GM23338 (cell line): Measurements from ENCODE around the gene HENMT1. TPM values are rescaled to one million over a fixed set of nuclear protein-coding genes. Genes with fewer than 3 reads are reported as not detected.

Experiments
- ATAC-seq: fragments of 200-7000 bp; cut with Tn5 transposase; 3 replicates; pipeline ENCODE4 v1.9.1; 2020
- DNase-seq: peaks from one replicate; pipeline ENCODE4 v3.0.0-alpha.2; 2015; ENCODE audit warnings: low spot score
- H2AFZ ChIP-seq: fragments of 200-600 bp; sonication (generic); 2 replicates; pipeline ENCODE4 v1.8.0; 2016; ENCODE audit warnings: antibody characterized with exemption, mild to moderate bottlenecking, moderate library complexity
- H3F3A ChIP-seq: fragments of 200-600 bp; sonication (generic); replicated peaks from 2 replicates; pipeline ENCODE4 v1.8.0; 2017; ENCODE audit warnings: antibody characterized with exemption, mixed run types, low read depth
- H3K27ac ChIP-seq: fragments of 200-600 bp; sonication (generic); 2 replicates; pipeline ENCODE4 v1.6.1; 2016; ENCODE audit warnings: low read depth
- H3K27me3 ChIP-seq: fragments of 200-600 bp; sonication (generic); 2 replicates; pipeline ENCODE4 v1.8.0; 2016; ENCODE audit warnings: mild to moderate bottlenecking, mixed run types, moderate library complexity; ENCODE audit not compliant: insufficient read depth
- H3K36me3 ChIP-seq: fragments of 200-600 bp; sonication (generic); 2 replicates; pipeline ENCODE4 v1.8.0; 2016; ENCODE audit warnings: mild to moderate bottlenecking; ENCODE audit not compliant: insufficient read depth
- H3K4me1 ChIP-seq: fragments of 200-600 bp; sonication (generic); 2 replicates; pipeline ENCODE4 v1.8.0; 2016; ENCODE audit warnings: mild to moderate bottlenecking, moderate library complexity; ENCODE audit not compliant: insufficient read depth
- H3K4me2 ChIP-seq: fragments of 200-600 bp; sonication (generic); 2 replicates; pipeline ENCODE4 v1.7.1; 2017; ENCODE audit warnings: mixed run types
- H3K4me3 ChIP-seq: fragments of 200-600 bp; sonication (generic); 2 replicates; pipeline ENCODE4 v1.6.1; 2016; ENCODE audit warnings: mixed run types
- H3K79me2 ChIP-seq: fragments of 200-600 bp; sonication (generic); replicated peaks from 2 replicates; pipeline ENCODE4 v1.8.0; 2017; ENCODE audit warnings: mild to moderate bottlenecking; ENCODE audit not compliant: insufficient read depth
- H3K9me2 ChIP-seq: fragments of 200-600 bp; sonication (generic); 2 replicates; pipeline ENCODE4 v1.8.0; 2017; ENCODE audit not compliant: insufficient read depth
- H4K20me1 ChIP-seq: fragments of 200-600 bp; sonication (generic); replicated peaks from 2 replicates; pipeline ENCODE4 v1.8.0; 2017; ENCODE audit warnings: mild to moderate bottlenecking; ENCODE audit not compliant: insufficient read depth
- H3K27ac Mint-ChIP-seq: 2 replicates; pipeline ENCODE4 v1.8.0; 2020; ENCODE audit warnings: inconsistent platforms, mild to moderate bottlenecking, moderate library complexity, mixed read lengths
- H3K27me3 Mint-ChIP-seq: 3 replicates; pipeline ENCODE4 v1.8.0; 2022; ENCODE audit warnings: low read depth, mild to moderate bottlenecking, moderate library complexity, mixed read lengths, inconsistent platforms; ENCODE audit not compliant: insufficient read depth, poor library complexity
- H3K36me3 Mint-ChIP-seq: 3 replicates; pipeline ENCODE4 v1.8.0; 2021; ENCODE audit warnings: low read depth, mild to moderate bottlenecking, inconsistent platforms, moderate library complexity, mixed read lengths
- H3K4me1 Mint-ChIP-seq: 3 replicates; pipeline ENCODE4 v1.8.0; 2020; ENCODE audit warnings: mild to moderate bottlenecking, inconsistent platforms, mixed read lengths
- H3K4me3 Mint-ChIP-seq: 3 replicates; pipeline ENCODE4 v1.8.0; 2021; ENCODE audit warnings: moderate library complexity, mild to moderate bottlenecking, inconsistent platforms, mixed read lengths
- H3K9me3 Mint-ChIP-seq: 3 replicates; pipeline ENCODE4 v1.8.0; 2020; ENCODE audit warnings: moderate library complexity, mild to moderate bottlenecking, inconsistent platforms, mixed read lengths
- CREB1 ChIP-seq: fragments of 250-450 bp; sonication (Bioruptor Pico); IDR thresholded peaks from 2 replicates; pipeline ENCODE4 v1.5.0; 2020; ENCODE audit warnings: low read depth, mild to moderate bottlenecking, moderate library complexity
- EZH2 ChIP-seq: fragments of 200-600 bp; sonication (generic); IDR thresholded peaks from one replicate; pipeline ENCODE4 v1.8.0; 2017; ENCODE audit warnings: antibody characterized with exemption, mild to moderate bottlenecking, low read depth; ENCODE audit not compliant: unreplicated experiment
- EZH2phosphoT487 ChIP-seq: fragments of 200-600 bp; sonication (generic); IDR thresholded peaks from one replicate; pipeline ENCODE4 v1.8.1; 2018; ENCODE audit warnings: antibody characterized with exemption; ENCODE audit not compliant: unreplicated experiment
- JUNB ChIP-seq: IDR thresholded peaks from one replicate; pipeline ENCODE4 v1.6.1; 2016; ENCODE audit warnings: antibody characterized with exemption; ENCODE audit not compliant: unreplicated experiment
- NANOG ChIP-seq: IDR thresholded peaks from 2 replicates; pipeline ENCODE4 v1.6.1; 2016; ENCODE audit warnings: antibody characterized with exemption, borderline replicate concordance
- POLR2AphosphoS5 ChIP-seq: IDR thresholded peaks from 2 replicates; pipeline ENCODE4 v1.6.1; 2016; ENCODE audit warnings: antibody characterized with exemption, low read depth
- STAT1 ChIP-seq: IDR thresholded peaks from one replicate; pipeline ENCODE4 v1.6.1; 2016; ENCODE audit warnings: antibody characterized with exemption; ENCODE audit not compliant: unreplicated experiment
- ZNF114 ChIP-seq: fragments of 250-450 bp; sonication (Bioruptor Pico); IDR thresholded peaks from 2 replicates; pipeline ENCODE4 v1.5.0; 2020; ENCODE audit warnings: mild to moderate bottlenecking, moderate library complexity
- ZNF331 ChIP-seq: fragments of 250-450 bp; sonication (Bioruptor Pico); IDR thresholded peaks from 2 replicates; pipeline ENCODE4 v1.5.0; 2020; ENCODE audit warnings: low read depth, mild to moderate bottlenecking, moderate library complexity
- polyA plus RNA-seq: library from polyadenylated mRNA; unstranded; fragments of >200 nt; fragmentation: Nextera tagmentation; extraction: Ambion mirVana; gene quantifications from 2 replicates; pipeline ENCODE4 v1.2.1, GENCODE V29; 2016
- total RNA-seq: library from RNA; depleted of rRNA; stranded (reverse); fragments of >200 nt; shearing (Covaris generic); gene quantifications from 2 replicates; pipeline ENCODE4 v1.2.3, GENCODE V29; 2014
- TF ChIP-seq, protein P1 (sequence below): fragments of 250-450 bp; sonication (Bioruptor Pico); IDR thresholded peaks from 2 replicates; pipeline ENCODE4 v1.5.0; 2020; ENCODE audit warnings: mild to moderate bottlenecking, moderate library complexity
- TF ChIP-seq, protein P2 (sequence below): IDR thresholded peaks from one replicate; pipeline ENCODE4 v1.6.1; 2018; ENCODE audit warnings: antibody characterized with exemption; ENCODE audit not compliant: unreplicated experiment
- TF ChIP-seq, protein P3 (sequence below), 2 experiments: fragments of 200-600 bp in 1 of 2; sonication (generic) in 1 of 2; conservative IDR thresholded peaks; 2 replicates each; pipeline versions ENCODE4 v1.5.1 to v1.6.1; 2016 to 2017; ENCODE audit warnings: antibody characterized with exemption in 2 of 2, low read depth in 2 of 2, mild to moderate bottlenecking in 2 of 2, moderate library complexity in 1 of 2
- TF ChIP-seq, protein P4 (sequence below): IDR thresholded peaks from 2 replicates; pipeline ENCODE4 v1.6.1; 2016; ENCODE audit warnings: antibody characterized with exemption

Gene HENMT1
- total and polyA plus RNA-seq, 2 experiments from 2014 or later = 4.7 to 9.7 TPM

DNA sequence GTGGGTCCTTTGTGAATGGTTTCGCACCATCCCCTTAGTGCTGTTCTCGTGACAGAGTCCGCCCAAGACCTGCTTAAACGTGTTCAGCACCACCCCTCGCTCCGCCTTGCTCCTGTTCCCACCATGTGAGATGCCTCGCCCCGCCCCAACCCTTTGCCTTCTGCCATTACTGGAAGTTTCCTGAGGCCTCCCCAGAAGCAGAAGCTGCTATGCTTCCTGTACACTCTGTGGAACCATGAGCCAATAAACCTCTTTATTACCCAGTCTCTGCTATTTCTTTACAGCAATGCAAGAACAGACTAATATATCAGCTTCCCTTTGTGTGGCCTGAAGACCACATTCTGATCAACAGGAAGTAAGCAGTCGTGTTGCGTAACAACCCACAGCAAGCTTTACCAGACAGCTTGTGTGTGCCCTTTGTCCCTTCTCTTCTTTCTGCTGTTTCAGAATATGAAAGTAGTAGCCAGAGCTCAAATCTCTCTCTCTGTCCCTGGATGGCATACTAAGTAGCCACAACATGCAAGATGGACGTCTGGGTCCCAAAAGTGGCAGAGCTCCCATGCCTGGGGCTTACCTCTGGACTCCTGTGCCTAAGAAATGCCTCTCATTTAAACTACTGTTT, 14.1 kb downstream of the HENMT1 start:
- Histone ChIP-seq H3K4me1 (no peaks in the 10 kb centered on the region), H3K79me2 (no peaks in the 10 kb centered on the region), H3K27ac (no peak overlapping the region), H3K36me3 (no peaks in the 10 kb centered on the region), H3K4me2 (no peak overlapping the region), H3K9me2 (no peaks in the 10 kb centered on the region), H3K27me3 (no peaks in the 10 kb centered on the region), H3K4me3 (no peak overlapping the region), H4K20me1 (no peaks in the 10 kb centered on the region), H3F3A (no peaks in the 10 kb centered on the region), H2AFZ (peak overlapping the region; percentile 78; the same call in 1 of the 2 replicates)
- Mint-ChIP-seq H3K27ac (peak overlapping the region; percentile 35; the same call in 1 of the 2 replicates), H3K27me3 (peaks cover 2% of the 10 kb centered on the region), H3K36me3 (0 out of 3 replicates have a peak, but pooled peaks cover under 1% of the 10 kb centered on the region), H3K4me1 (peaks cover 9% of the 10 kb centered on the region), H3K9me3 (no peaks in the 10 kb centered on the region; the same call in 2 of the 3 replicates), H3K4me3 (no peak overlapping the region)
- ATAC-seq (no peak), DNase-seq (no peak)
- TF ChIP-seq JUNB = no peak
- no peak for TF ChIP-seq EZH2
- no peak for TF ChIP-seq ZNF114 (CRISPR knock-in tag)
- TF ChIP-seq, protein P1, sequence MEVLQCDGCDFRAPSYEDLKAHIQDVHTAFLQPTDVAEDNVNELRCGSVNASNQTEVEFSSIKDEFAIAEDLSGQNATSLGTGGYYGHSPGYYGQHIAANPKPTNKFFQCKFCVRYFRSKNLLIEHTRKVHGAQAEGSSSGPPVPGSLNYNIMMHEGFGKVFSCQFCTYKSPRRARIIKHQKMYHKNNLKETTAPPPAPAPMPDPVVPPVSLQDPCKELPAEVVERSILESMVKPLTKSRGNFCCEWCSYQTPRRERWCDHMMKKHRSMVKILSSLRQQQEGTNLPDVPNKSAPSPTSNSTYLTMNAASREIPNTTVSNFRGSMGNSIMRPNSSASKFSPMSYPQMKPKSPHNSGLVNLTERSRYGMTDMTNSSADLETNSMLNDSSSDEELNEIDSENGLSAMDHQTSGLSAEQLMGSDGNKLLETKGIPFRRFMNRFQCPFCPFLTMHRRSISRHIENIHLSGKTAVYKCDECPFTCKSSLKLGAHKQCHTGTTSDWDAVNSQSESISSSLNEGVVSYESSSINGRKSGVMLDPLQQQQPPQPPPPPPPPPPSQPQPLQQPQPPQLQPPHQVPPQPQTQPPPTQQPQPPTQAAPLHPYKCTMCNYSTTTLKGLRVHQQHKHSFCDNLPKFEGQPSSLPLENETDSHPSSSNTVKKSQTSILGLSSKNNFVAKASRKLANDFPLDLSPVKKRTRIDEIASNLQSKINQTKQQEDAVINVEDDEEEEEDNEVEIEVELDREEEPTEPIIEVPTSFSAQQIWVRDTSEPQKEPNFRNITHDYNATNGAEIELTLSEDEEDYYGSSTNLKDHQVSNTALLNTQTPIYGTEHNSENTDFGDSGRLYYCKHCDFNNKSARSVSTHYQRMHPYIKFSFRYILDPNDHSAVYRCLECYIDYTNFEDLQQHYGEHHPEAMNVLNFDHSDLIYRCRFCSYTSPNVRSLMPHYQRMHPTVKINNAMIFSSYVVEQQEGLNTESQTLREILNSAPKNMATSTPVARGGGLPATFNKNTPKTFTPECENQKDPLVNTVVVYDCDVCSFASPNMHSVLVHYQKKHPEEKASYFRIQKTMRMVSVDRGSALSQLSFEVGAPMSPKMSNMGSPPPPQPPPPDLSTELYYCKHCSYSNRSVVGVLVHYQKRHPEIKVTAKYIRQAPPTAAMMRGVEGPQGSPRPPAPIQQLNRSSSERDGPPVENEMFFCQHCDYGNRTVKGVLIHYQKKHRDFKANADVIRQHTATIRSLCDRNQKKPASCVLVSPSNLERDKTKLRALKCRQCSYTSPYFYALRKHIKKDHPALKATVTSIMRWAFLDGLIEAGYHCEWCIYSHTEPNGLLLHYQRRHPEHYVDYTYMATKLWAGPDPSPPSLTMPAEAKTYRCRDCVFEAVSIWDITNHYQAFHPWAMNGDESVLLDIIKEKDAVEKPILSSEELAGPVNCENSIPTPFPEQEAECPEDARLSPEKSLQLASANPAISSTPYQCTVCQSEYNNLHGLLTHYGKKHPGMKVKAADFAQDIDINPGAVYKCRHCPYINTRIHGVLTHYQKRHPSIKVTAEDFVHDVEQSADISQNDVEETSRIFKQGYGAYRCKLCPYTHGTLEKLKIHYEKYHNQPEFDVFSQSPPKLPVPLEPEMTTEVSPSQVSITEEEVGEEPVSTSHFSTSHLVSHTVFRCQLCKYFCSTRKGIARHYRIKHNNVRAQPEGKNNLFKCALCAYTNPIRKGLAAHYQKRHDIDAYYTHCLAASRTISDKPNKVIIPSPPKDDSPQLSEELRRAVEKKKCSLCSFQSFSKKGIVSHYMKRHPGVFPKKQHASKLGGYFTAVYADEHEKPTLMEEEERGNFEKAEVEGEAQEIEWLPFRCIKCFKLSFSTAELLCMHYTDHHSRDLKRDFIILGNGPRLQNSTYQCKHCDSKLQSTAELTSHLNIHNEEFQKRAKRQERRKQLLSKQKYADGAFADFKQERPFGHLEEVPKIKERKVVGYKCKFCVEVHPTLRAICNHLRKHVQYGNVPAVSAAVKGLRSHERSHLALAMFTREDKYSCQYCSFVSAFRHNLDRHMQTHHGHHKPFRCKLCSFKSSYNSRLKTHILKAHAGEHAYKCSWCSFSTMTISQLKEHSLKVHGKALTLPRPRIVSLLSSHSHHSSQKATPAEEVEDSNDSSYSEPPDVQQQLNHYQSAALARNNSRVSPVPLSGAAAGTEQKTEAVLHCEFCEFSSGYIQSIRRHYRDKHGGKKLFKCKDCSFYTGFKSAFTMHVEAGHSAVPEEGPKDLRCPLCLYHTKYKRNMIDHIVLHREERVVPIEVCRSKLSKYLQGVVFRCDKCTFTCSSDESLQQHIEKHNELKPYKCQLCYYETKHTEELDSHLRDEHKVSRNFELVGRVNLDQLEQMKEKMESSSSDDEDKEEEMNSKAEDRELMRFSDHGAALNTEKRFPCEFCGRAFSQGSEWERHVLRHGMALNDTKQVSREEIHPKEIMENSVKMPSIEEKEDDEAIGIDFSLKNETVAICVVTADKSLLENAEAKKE (CRISPR knock-in tag) = no peak
- TF ChIP-seq STAT1 = no peak
- no peak for TF ChIP-seq CREB1
- TF ChIP-seq NANOG = no peak
- no peak for TF ChIP-seq EZH2phosphoT487
- TF ChIP-seq, protein P2, sequence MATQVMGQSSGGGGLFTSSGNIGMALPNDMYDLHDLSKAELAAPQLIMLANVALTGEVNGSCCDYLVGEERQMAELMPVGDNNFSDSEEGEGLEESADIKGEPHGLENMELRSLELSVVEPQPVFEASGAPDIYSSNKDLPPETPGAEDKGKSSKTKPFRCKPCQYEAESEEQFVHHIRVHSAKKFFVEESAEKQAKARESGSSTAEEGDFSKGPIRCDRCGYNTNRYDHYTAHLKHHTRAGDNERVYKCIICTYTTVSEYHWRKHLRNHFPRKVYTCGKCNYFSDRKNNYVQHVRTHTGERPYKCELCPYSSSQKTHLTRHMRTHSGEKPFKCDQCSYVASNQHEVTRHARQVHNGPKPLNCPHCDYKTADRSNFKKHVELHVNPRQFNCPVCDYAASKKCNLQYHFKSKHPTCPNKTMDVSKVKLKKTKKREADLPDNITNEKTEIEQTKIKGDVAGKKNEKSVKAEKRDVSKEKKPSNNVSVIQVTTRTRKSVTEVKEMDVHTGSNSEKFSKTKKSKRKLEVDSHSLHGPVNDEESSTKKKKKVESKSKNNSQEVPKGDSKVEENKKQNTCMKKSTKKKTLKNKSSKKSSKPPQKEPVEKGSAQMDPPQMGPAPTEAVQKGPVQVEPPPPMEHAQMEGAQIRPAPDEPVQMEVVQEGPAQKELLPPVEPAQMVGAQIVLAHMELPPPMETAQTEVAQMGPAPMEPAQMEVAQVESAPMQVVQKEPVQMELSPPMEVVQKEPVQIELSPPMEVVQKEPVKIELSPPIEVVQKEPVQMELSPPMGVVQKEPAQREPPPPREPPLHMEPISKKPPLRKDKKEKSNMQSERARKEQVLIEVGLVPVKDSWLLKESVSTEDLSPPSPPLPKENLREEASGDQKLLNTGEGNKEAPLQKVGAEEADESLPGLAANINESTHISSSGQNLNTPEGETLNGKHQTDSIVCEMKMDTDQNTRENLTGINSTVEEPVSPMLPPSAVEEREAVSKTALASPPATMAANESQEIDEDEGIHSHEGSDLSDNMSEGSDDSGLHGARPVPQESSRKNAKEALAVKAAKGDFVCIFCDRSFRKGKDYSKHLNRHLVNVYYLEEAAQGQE = no peak
- no peak for TF ChIP-seq ZNF331 (CRISPR knock-in tag)
- TF ChIP-seq, protein P3, sequence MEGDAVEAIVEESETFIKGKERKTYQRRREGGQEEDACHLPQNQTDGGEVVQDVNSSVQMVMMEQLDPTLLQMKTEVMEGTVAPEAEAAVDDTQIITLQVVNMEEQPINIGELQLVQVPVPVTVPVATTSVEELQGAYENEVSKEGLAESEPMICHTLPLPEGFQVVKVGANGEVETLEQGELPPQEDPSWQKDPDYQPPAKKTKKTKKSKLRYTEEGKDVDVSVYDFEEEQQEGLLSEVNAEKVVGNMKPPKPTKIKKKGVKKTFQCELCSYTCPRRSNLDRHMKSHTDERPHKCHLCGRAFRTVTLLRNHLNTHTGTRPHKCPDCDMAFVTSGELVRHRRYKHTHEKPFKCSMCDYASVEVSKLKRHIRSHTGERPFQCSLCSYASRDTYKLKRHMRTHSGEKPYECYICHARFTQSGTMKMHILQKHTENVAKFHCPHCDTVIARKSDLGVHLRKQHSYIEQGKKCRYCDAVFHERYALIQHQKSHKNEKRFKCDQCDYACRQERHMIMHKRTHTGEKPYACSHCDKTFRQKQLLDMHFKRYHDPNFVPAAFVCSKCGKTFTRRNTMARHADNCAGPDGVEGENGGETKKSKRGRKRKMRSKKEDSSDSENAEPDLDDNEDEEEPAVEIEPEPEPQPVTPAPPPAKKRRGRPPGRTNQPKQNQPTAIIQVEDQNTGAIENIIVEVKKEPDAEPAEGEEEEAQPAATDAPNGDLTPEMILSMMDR (conservative IDR thresholded peaks at IDR 0.05; ENCODE audit: low read depth in 2 of 2) = no peak
- TF ChIP-seq POLR2AphosphoS5 = no peak
- TF ChIP-seq, protein P4, sequence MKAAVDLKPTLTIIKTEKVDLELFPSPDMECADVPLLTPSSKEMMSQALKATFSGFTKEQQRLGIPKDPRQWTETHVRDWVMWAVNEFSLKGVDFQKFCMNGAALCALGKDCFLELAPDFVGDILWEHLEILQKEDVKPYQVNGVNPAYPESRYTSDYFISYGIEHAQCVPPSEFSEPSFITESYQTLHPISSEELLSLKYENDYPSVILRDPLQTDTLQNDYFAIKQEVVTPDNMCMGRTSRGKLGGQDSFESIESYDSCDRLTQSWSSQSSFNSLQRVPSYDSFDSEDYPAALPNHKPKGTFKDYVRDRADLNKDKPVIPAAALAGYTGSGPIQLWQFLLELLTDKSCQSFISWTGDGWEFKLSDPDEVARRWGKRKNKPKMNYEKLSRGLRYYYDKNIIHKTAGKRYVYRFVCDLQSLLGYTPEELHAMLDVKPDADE = no peak
